HG02588 (cell line): ENCODE measurements around the gene MADD.
"Not testable (repeated sequence)": the region's sequence is repeated elsewhere in the genome, so short reads cannot be mapped to it uniquely, and the experiment has no call there.

ENCODE experiments used
- ATAC-seq: cut with Tn5 transposase; IDR thresholded peaks from one replicate; pipeline ENCODE4 v1.9.1; 2021; ENCODE audit warnings: mild to moderate bottlenecking, moderate library complexity; ENCODE audit not compliant: unreplicated experiment

The MADD gene

DNA sequence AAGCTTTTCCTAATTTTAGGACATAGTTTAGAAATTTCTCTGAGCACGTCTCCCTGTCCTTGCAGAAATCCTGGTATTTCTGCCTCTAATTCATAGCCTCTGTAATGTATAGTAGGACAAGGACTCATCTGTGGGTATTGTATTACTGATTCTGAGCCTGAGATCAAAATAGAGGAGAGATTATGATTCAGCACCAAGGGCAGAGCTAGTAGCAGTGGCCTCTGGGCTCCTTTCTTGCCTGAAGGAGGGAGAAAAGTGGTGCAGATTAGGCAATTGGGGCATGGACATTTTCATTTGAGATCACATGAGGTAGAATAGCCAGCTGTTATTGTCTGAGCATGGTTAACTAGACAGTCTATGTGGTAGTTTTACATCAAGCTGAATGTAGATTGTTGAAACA lies 2.8 kb downstream of the MADD start:
- ATAC-seq = no peak

GRCh38 chr11:47274495-47275235 lies 4.7 kb downstream of the MADD start:
- ATAC-seq = no peak

DNA sequence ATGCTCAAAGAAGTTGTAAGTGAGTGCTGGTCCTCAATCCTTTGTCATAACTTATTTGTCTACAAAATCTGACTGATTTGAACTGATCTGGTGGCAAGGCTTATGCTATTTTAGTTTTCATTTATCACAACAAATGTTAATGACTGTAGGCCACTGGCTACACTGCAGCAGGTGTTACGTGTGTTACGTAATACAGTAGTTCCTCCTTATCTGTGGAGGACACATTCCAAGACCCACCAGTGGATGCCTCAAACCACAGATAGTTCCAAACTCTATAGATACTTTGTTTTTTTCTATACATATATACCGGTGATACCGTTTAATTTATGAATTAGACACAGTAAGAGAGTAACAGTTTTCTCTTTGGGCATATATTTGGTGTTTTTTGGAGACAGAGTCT lies 7.0 kb downstream of the MADD start:
- ATAC-seq = no peak

DNA sequence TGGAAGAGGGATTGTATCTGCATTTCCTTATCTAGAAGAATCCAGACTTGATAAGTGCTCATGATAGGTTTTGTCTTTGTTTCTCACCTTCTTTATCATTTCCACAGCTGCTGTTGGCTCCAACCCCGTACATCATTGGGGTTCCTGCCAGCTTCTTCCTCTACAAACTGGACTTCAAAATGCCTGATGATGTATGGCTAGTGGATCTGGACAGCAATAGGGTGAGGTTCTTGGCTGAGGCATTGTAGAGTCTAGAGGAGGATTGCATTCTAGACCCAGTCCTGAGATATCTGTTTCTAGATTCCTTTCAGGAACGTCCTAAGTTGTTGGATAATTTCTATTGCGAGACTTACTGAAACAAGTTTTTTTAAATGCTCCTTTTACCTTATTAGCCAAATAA lies 8.1 kb downstream of the MADD start:
- ATAC-seq = no peak

GRCh38 chr11:47278769-47279168 lies 8.8 kb downstream of the MADD start:
- no peak for ATAC-seq

DNA sequence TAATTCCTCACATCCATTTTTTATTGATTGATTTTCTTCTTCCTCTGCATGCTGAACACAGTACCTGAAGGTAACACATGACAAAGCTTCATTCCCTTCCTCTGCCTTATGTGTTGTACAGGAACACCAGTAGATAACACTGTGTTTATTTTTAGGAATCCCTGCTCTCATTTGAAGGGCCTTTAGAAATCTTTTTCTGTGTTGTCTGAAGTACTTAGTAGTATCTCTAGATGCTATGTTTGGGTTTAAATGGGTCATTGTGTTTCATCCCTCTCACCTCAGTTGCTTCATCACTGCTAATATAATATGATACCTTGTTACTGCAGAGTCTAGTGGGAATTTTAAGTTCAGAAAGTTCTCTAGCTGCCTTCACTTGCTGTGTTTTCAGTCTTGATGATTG lies 10.2 kb downstream of the MADD start:
- ATAC-seq = no peak

- ATAC-seq = no peak
Observed at GRCh38 chr11:47280860-47281259, 10.9 kb downstream of the MADD start.

DNA sequence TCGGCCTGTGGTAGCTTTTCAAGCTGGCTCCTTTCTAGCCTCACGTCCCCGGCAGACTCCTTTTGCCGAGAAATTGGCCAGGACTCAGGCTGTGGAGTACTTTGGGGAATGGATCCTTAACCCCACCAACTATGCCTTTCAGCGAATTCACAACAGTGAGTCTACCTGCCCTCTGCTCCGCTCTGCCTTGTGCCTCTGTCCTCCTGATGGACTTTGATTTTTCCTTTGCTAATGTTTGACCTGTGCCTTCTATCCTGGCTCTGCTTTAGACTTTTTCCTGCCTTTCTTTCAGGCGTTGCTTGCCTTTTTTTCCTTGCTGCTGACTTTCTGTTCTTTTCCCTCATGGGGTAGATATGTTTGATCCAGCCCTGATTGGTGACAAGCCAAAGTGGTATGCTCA lies 12.5 kb downstream of the MADD start:
- ATAC-seq = no peak

DNA sequence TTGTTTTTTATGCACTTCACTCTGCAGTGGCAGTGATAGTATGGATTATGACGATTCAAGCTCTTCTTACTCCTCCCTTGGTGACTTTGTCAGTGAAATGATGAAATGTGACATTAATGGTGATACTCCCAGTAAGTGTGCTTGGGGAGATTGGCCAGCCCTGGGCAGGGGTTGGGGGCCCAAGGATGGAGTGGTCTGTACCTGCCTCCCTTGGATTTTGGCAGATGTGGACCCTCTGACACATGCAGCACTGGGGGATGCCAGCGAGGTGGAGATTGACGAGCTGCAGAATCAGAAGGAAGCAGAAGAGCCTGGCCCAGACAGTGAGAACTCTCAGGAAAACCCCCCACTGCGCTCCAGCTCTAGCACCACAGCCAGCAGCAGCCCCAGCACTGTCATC lies 14.2 kb downstream of the MADD start:
- no peak for ATAC-seq

DNA sequence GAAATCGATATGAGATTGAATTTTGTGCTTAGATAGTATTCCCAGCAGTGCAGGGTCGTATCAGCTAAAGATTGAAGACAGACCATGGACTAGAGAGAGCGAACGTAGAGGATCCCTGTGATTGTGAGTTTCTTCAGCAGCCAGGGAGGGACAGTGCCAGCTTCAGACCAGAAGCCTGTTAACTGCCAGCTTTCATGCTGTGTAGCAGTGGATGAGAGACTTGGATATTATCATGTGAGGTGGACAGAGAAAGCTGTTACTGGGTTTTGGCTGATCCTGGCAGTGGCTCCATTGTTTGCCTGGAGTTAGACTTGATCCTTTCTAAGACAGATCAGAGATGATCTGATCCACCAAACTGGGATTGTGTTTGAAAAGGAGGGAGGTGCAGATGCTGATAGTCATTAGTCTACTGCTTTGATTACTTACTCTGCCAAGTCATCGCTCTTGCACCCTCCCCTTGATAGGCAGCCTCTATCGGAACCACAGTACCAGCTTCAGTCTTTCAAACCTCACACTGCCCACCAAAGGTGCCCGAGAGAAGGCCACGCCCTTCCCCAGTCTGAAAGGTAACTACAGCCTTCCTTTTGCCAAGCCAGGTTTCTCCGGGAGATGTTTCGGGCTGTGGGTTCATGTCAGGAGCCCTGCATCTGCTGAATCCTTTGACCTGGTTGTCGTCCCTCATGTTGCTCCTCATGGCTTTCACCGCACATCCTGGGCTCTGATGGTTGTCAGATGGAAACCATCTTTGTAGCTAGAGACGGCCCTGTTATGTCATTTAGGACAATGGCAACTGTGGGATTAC lies 16.2 kb downstream of the MADD start:
- ATAC-seq = no peak

- no peak for ATAC-seq
Observed at GRCh38 chr11:47288066-47288465, 18.1 kb downstream of the MADD start.

DNA sequence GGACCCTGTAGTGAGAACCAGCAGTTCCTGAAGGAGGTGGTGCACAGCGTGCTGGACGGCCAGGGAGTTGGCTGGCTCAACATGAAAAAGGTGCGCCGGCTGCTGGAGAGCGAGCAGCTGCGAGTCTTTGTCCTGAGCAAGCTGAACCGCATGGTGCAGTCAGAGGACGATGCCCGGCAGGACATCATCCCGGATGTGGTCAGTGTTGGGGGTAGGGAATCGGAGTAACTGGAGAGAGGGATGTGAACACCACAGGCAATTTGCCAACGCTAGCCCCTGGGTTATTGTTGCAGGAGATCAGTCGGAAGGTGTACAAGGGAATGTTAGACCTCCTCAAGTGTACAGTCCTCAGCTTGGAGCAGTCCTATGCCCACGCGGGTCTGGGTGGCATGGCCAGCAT lies 19.9 kb downstream of the MADD start:
- no peak for ATAC-seq

DNA sequence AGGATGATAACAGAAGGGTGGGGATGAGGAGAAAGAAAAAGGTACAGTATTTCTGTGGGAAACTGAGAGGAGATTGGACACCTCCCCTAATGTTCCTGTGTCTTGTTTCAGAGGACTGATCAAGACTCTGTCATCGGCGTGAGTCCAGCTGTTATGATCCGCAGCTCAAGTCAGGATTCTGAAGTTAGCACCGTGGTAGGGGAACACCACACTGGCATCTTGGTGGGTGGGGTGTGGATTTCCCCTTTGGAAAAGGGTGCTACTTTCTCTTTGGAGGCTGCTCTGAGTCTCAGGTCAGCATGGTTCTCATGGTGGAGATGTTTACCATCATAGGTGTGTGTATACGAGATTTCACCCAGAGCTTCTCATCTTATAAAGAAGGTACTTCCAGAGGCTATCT lies 25.5 kb downstream of the MADD start:
- no peak for ATAC-seq

GRCh38 chr11:47296045-47296444 lies 26.1 kb downstream of the MADD start:
- no peak for ATAC-seq

- no peak for ATAC-seq
Observed at GRCh38 chr11:47299078-47299477, 29.1 kb downstream of the MADD start.

GRCh38 chr11:47302853-47303252 lies 32.9 kb downstream of the MADD start:
- no peak for ATAC-seq

DNA sequence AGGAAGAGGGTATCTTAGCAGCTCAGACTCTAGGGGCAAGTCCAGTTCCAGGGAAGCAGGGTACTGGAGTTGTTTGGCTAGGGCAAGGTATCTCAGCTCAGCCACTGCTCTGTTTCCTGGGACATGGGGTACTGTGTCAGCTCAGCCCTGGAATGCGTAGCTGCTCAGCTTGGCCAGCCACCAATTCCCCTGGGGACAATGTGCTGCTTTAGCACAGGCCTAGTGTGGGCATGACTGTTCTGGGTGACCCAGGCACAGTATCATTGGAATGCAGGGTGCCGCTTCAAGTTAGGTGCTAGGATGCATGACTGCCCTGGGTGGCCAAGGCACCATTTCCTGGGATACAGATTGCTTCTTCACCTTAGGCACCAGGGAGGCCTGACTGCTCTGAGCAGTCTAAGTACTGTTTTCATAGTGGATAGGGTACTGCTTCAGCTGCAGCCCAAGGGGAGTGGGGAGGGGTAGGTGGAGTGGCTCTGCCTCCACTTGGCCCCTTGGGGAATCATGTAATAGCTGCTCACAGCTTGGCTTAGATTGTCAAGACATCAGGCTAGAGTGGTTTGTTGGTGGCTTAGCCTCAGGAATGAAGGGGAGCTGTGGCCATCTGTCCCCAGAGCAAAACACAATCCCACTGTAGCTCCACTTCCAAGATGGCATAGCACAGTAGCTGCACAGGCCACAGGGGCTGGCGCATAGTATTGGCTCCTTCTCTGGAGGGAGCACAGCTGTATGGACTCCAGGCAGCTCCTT lies 36.0 kb downstream of the MADD start:
- no peak for ATAC-seq

DNA sequence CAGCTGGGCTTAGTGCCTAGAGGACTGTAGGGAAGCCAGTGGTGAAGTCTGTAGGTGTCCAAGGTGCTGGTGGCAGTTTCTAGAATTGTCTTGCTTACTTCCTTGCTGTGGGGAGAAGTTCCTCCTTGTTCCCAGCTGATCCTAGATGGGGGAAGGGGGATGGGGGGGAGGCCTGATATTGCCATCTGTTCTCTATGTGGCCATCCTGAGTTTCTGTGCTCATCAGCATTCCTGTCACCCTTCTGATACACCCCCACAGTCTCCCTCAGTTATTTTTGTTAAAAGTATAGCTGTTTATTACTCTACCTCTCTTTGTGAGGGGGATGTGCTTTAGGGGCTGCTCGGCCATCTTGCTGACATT lies 36.5 kb downstream of the MADD start:
- no peak for ATAC-seq

- ATAC-seq = no peak
Observed at GRCh38 chr11:47308050-47308823, 38.3 kb downstream of the MADD start.

GRCh38 chr11:47314992-47315391 lies 45.1 kb downstream of the MADD start:
- no peak for ATAC-seq

- not testable (repeated sequence) for ATAC-seq
Observed at GRCh38 chr11:47316501-47316900, 46.6 kb downstream of the MADD start.
